Mammary epithelial cell (primary cell): ENCODE results near the gene NFATC4.

ENCODE experiments used
- CTCF ChIP-seq, 2 donors: IDR thresholded peaks in 1 of 2; conservative IDR thresholded peaks in 1 of 2; 2 replicates each; pipeline ENCODE4 v1.5.1; 2011 to 2012; ENCODE audit warnings: inconsistent platforms in 2 of 2, low read length in 2 of 2, mild to moderate bottlenecking in 2 of 2, control low read depth in 1 of 2, low read depth in 1 of 2; ENCODE audit not compliant: insufficient read depth in 1 of 2; ENCODE audit errors: extremely low read depth in 1 of 2
- EZH2 ChIP-seq: IDR thresholded peaks from 2 replicates; pipeline ENCODE4 v1.6.1; 2012; ENCODE audit warnings: low read length, inconsistent platforms, borderline replicate concordance

GRCh38 chr14:24414732-24415420, 46.9 kb downstream of the NFATC4 start:
- TF ChIP-seq CTCF (conservative IDR thresholded peaks at IDR 0.05 in 1 of 2, IDR thresholded peaks at IDR 0.05 in 1 of 2; ENCODE audit: extremely low read depth in 1 of 2, insufficient read depth in 1 of 2, low read depth in 1 of 2, low read length in 2 of 2) (no peak), EZH2 (no peak)
